WTC11 (cell line): ENCODE data around the gene FAM89A. TPM values are rescaled to one million over a fixed set of nuclear protein-coding genes. Genes with fewer than 3 reads are reported as not detected.

ENCODE experiments used
- ATAC-seq: fragments of 200-7000 bp; cut with Tn5 transposase; 2 replicates; pipeline ENCODE4 v1.10.0; 2021; ENCODE audit warnings: mild to moderate bottlenecking, moderate library complexity
- CTCF ChIA-PET: fragments of 300-600 bp; sonication (Branson Sonifier 250); formaldehyde crosslinking; loops from one replicate; lab custom pipeline; 2021; ENCODE audit warnings: antibody characterized with exemption; lab: Charles Lee
- POLR2A ChIA-PET: fragments of 350-600 bp; sonication (Branson Sonifier 250); formaldehyde crosslinking; loops from one replicate; lab custom pipeline; 2021; ENCODE audit warnings: antibody characterized with exemption; lab: Charles Lee
- DNase-seq: peaks from one replicate; pipeline ENCODE4 v3.0.0; 2021; ENCODE audit warnings: low spot score
- H3K27ac Mint-ChIP-seq: 2 replicates; pipeline ENCODE4 v1.8.0; 2021; ENCODE audit warnings: mixed read lengths
- H3K27me3 Mint-ChIP-seq: 2 replicates; pipeline ENCODE4 v1.8.0; 2021; ENCODE audit warnings: low read depth, mild to moderate bottlenecking, moderate library complexity, mixed read lengths
- H3K36me3 Mint-ChIP-seq: 2 replicates; pipeline ENCODE4 v1.8.0; 2021; ENCODE audit warnings: mixed read lengths
- H3K4me1 Mint-ChIP-seq: 2 replicates; pipeline ENCODE4 v1.8.0; 2022; ENCODE audit warnings: mixed read lengths
- H3K4me3 Mint-ChIP-seq: 2 replicates; pipeline ENCODE4 v1.8.0; 2021; ENCODE audit warnings: mild to moderate bottlenecking, moderate library complexity, mixed read lengths
- H3K9me3 Mint-ChIP-seq: 2 replicates; pipeline ENCODE4 v1.8.0; 2021; ENCODE audit warnings: mixed read lengths
- ARID4B ChIP-seq: sonication (generic); formaldehyde crosslinking; IDR thresholded peaks from 2 replicates; pipeline ENCODE4 v1.8.0; 2023; ENCODE audit warnings: missing genetic modification reagents, mild to moderate bottlenecking, borderline replicate concordance
- ATF1 ChIP-seq: sonication (generic); formaldehyde crosslinking; IDR thresholded peaks from 2 replicates; pipeline ENCODE4 v1.8.1; 2023; ENCODE audit warnings: mild to moderate bottlenecking, moderate library complexity, missing genetic modification reagents
- CBFB ChIP-seq: sonication (generic); formaldehyde crosslinking; IDR thresholded peaks from 2 replicates; pipeline ENCODE4 v1.8.1; 2022; ENCODE audit warnings: mild to moderate bottlenecking, low read depth, missing genetic modification reagents
- CDX4 ChIP-seq: fragments of 250-450 bp; sonication (Bioruptor Pico); IDR thresholded peaks from 2 replicates; pipeline ENCODE4 v1.9.0; 2021; ENCODE audit warnings: moderate library complexity, mild to moderate bottlenecking, inconsistent platforms, borderline replicate concordance
- ELF4 ChIP-seq: sonication (generic); formaldehyde crosslinking; IDR thresholded peaks from 2 replicates; pipeline ENCODE4 v1.8.1; 2022; ENCODE audit warnings: low read depth, mild to moderate bottlenecking, moderate library complexity, missing genetic modification reagents
- EMX1 ChIP-seq: fragments of 250-450 bp; sonication (Bioruptor Pico); IDR thresholded peaks from 2 replicates; pipeline ENCODE4 v1.8.0; 2021; ENCODE audit warnings: mild to moderate bottlenecking
- ETV6 ChIP-seq: sonication (generic); formaldehyde crosslinking; IDR thresholded peaks from 2 replicates; pipeline ENCODE4 v1.8.1; 2022; ENCODE audit warnings: mild to moderate bottlenecking, missing genetic modification reagents
- GRHL2 ChIP-seq: fragments of 250-450 bp; sonication (Bioruptor Pico); IDR thresholded peaks from 2 replicates; pipeline ENCODE4 v1.8.0; 2022; ENCODE audit warnings: mild to moderate bottlenecking, moderate library complexity; ENCODE audit not compliant: insufficient replicate concordance, severe bottlenecking
- GTF2I ChIP-seq: fragments of 250-450 bp; sonication (Bioruptor Pico); conservative IDR thresholded peaks from 2 replicates; pipeline ENCODE4 v1.4.0; 2021; ENCODE audit warnings: mild to moderate bottlenecking
- MAX ChIP-seq: sonication (generic); formaldehyde crosslinking; IDR thresholded peaks from 2 replicates; pipeline ENCODE4 v1.8.0; 2022; ENCODE audit warnings: mild to moderate bottlenecking, missing genetic modification reagents
- MYBL2 ChIP-seq: sonication (generic); formaldehyde crosslinking; IDR thresholded peaks from 2 replicates; pipeline ENCODE4 v1.8.1; 2023; ENCODE audit warnings: mild to moderate bottlenecking, moderate library complexity, missing genetic modification reagents
- NFYB ChIP-seq: sonication (generic); formaldehyde crosslinking; conservative IDR thresholded peaks from 2 replicates; pipeline ENCODE4 v1.8.0; 2022; ENCODE audit warnings: low read depth, missing genetic modification reagents
- NR2C2 ChIP-seq: sonication (generic); formaldehyde crosslinking; IDR thresholded peaks from 2 replicates; pipeline ENCODE4 v1.8.0; 2022; ENCODE audit warnings: mild to moderate bottlenecking, missing genetic modification reagents
- NR3C1 ChIP-seq: sonication (generic); formaldehyde crosslinking; conservative IDR thresholded peaks from 2 replicates; pipeline ENCODE4 v1.8.1; 2023; ENCODE audit warnings: low read depth, mild to moderate bottlenecking, missing genetic modification reagents
- RELA ChIP-seq: sonication (generic); formaldehyde crosslinking; IDR thresholded peaks from 2 replicates; pipeline ENCODE4 v1.8.1; 2022; ENCODE audit warnings: missing genetic modification reagents, mild to moderate bottlenecking, borderline replicate concordance
- RORB ChIP-seq: fragments of 250-450 bp; sonication (Bioruptor Pico); IDR thresholded peaks from 2 replicates; pipeline ENCODE4 v1.9.0; 2021; ENCODE audit warnings: mild to moderate bottlenecking
- SOX15 ChIP-seq: fragments of 250-450 bp; sonication (Bioruptor Pico); IDR thresholded peaks from 2 replicates; pipeline ENCODE4 v1.9.0; 2021; ENCODE audit warnings: mild to moderate bottlenecking
- TP53 ChIP-seq: sonication (generic); formaldehyde crosslinking; IDR thresholded peaks from 2 replicates; pipeline ENCODE4 v1.8.1; 2023; ENCODE audit warnings: mild to moderate bottlenecking, missing genetic modification reagents
- USF1 ChIP-seq: sonication (generic); formaldehyde crosslinking; IDR thresholded peaks from 2 replicates; pipeline ENCODE4 v1.8.0; 2022; ENCODE audit warnings: mild to moderate bottlenecking, missing genetic modification reagents
- ZBTB21 ChIP-seq: sonication (generic); formaldehyde crosslinking; IDR thresholded peaks from 2 replicates; pipeline ENCODE4 v1.8.1; 2023; ENCODE audit warnings: mild to moderate bottlenecking, missing genetic modification reagents, borderline replicate concordance
- ZMAT4 ChIP-seq: fragments of 250-450 bp; sonication (Bioruptor Pico); IDR thresholded peaks from 2 replicates; pipeline ENCODE4 v1.9.0; 2021; ENCODE audit warnings: mild to moderate bottlenecking
- ZNF138 ChIP-seq: sonication (generic); formaldehyde crosslinking; conservative IDR thresholded peaks from 2 replicates; pipeline ENCODE4 v1.8.1; 2022; ENCODE audit warnings: mild to moderate bottlenecking, moderate library complexity, missing genetic modification reagents
- ZNF263 ChIP-seq: sonication (generic); formaldehyde crosslinking; IDR thresholded peaks from 2 replicates; pipeline ENCODE4 v1.8.1; 2022; ENCODE audit warnings: low read depth, mild to moderate bottlenecking, moderate library complexity, missing genetic modification reagents
- ZNF423 ChIP-seq: fragments of 250-450 bp; sonication (Bioruptor Pico); IDR thresholded peaks from 2 replicates; pipeline ENCODE4 v2.1.2; 2022; ENCODE audit warnings: mild to moderate bottlenecking, moderate library complexity
- ZNF512 ChIP-seq: sonication (generic); formaldehyde crosslinking; IDR thresholded peaks from 2 replicates; pipeline ENCODE4 v1.8.1; 2022; ENCODE audit warnings: missing genetic modification reagents, borderline replicate concordance
- ZNF671 ChIP-seq: fragments of 250-450 bp; sonication (Bioruptor Pico); IDR thresholded peaks from 2 replicates; pipeline ENCODE4 v1.8.0; 2021; ENCODE audit warnings: mild to moderate bottlenecking
- total RNA-seq: library from RNA; stranded (reverse); gene quantifications from 3 replicates; pipeline ENCODE4 v1.2.3, GENCODE V29; 2021

Gene FAM89A
- total RNA-seq, 1 experiment from 2014 or later: 2.4 TPM

GRCh38 chr1:231055271-231055670 is 15.2 kb upstream of the FAM89A start:
- no peak overlapping the region for H3K27ac Mint-ChIP-seq
- POLR2A ChIA-PET: no interaction called here
- CTCF ChIA-PET: no interaction called here
- H3K36me3 Mint-ChIP-seq: no peaks in the 10 kb centered on the region
- no peak for DNase-seq
- H3K9me3 Mint-ChIP-seq: no peaks in the 10 kb centered on the region
- no peaks in the 10 kb centered on the region for H3K4me1 Mint-ChIP-seq
- no peak overlapping the region for H3K4me3 Mint-ChIP-seq
- TF ChIP-seq GRHL2 (CRISPR knock-in tag): no peak
- TF ChIP-seq CBFB (CRISPR knock-in tag): no peak
- TF ChIP-seq ARID4B (CRISPR knock-in tag): no peak
- TF ChIP-seq EMX1 (CRISPR knock-in tag): no peak
- TF ChIP-seq ZNF671 (CRISPR knock-in tag): no peak
- no peak for TF ChIP-seq ELF4 (CRISPR knock-in tag)
- TF ChIP-seq RORB (CRISPR knock-in tag): no peak
- no peak for TF ChIP-seq USF1 (CRISPR knock-in tag)
- ATAC-seq: no peak
- peaks cover 59% of the 10 kb centered on the region for H3K27me3 Mint-ChIP-seq

GRCh38 chr1:231053493-231054162 is 13.6 kb upstream of the FAM89A start:
- H3K4me3 Mint-ChIP-seq: no peak overlapping the region
- ATAC-seq (no peak), DNase-seq (no peak)
- no peak overlapping the region for H3K27ac Mint-ChIP-seq
- no peaks in the 10 kb centered on the region for H3K9me3 Mint-ChIP-seq
- ChIA-PET POLR2A (no interaction called here), CTCF (no interaction called here)
- H3K36me3 Mint-ChIP-seq: no peaks in the 10 kb centered on the region
- TF ChIP-seq NFYB (CRISPR knock-in tag) (no peak), MAX (CRISPR knock-in tag) (no peak), MYBL2 (CRISPR knock-in tag) (no peak), ZNF423 (CRISPR knock-in tag) (no peak), ZNF512 (CRISPR knock-in tag) (no peak), ZNF138 (CRISPR knock-in tag) (no peak), ZMAT4 (no peak), TP53 (CRISPR knock-in tag) (no peak), ZNF671 (CRISPR knock-in tag) (no peak), CDX4 (no peak), NR2C2 (CRISPR knock-in tag) (no peak), RELA (CRISPR knock-in tag) (no peak), NR3C1 (CRISPR knock-in tag) (no peak), ATF1 (CRISPR knock-in tag) (no peak), ZBTB21 (no peak), ZNF263 (CRISPR knock-in tag) (no peak), SOX15 (CRISPR knock-in tag) (no peak), ETV6 (CRISPR knock-in tag) (no peak), GTF2I (CRISPR knock-in tag) (no peak)
- no peaks in the 10 kb centered on the region for H3K4me1 Mint-ChIP-seq
- peaks cover 65% of the 10 kb centered on the region for H3K27me3 Mint-ChIP-seq
